Measurements from ENCODE around the gene BARX1. TPM values are rescaled to one million over a fixed set of nuclear protein-coding genes. Genes with fewer than 3 reads are reported as not detected.
A peak's percentile ranks its signal among the peaks of the same experiment; 100 is the strongest.

Gene BARX1
- total RNA-seq, 1 donor from 2014 or later = 11.8 TPM

GRCh38 chr9:93960221-93960970 is 5.2 kb upstream of the BARX1 start:
- no peaks in the 10 kb centered on the region for H3K36me3 Mint-ChIP-seq
- H3K27ac Mint-ChIP-seq = no peak overlapping the region
- peaks cover 14% of the 10 kb centered on the region for H3K4me1 Mint-ChIP-seq (ENCODE audit: unreplicated experiment)
- TF ChIP-seq CTCF (conservative IDR thresholded peaks at IDR 0.05) = no peak
- peaks cover 85% of the 10 kb centered on the region for H3K27me3 Mint-ChIP-seq
- no peak overlapping the region for H3K4me3 Mint-ChIP-seq
- no peaks in the 10 kb centered on the region for H3K9me3 Mint-ChIP-seq
- no peak for DNase-seq (ENCODE audit: extremely low spot score, unreplicated experiment)

- Mint-ChIP-seq H3K27ac (no peak overlapping the region), H3K4me3 (peak overlapping the region; percentile 74), H3K27me3 (peaks cover 82% of the 10 kb centered on the region), H3K4me1 (ENCODE audit: unreplicated experiment) (peaks cover 15% of the 10 kb centered on the region), H3K36me3 (no peaks in the 10 kb centered on the region), H3K9me3 (no peaks in the 10 kb centered on the region)
- TF ChIP-seq CTCF (conservative IDR thresholded peaks at IDR 0.05) = no peak
- DNase-seq (ENCODE audit: extremely low spot score, unreplicated experiment) = no peak
Measured at GRCh38 chr9:93959739-93960154, 4.6 kb upstream of the BARX1 start.

- Mint-ChIP-seq H3K9me3 (no peaks in the 10 kb centered on the region), H3K4me1 (ENCODE audit: unreplicated experiment) (peaks cover 15% of the 10 kb centered on the region), H3K36me3 (no peaks in the 10 kb centered on the region), H3K4me3 (peak overlapping the region; percentile 83), H3K27ac (no peak overlapping the region), H3K27me3 (peaks cover 78% of the 10 kb centered on the region)
- no peak for TF ChIP-seq CTCF (conservative IDR thresholded peaks at IDR 0.05)
- DNase-seq (ENCODE audit: extremely low spot score, unreplicated experiment) = no peak
Measured at GRCh38 chr9:93958819-93959682, 3.9 kb upstream of the BARX1 start.

GRCh38 chr9:93958121-93958818 is 3.1 kb upstream of the BARX1 start:
- no peak overlapping the region for H3K27ac Mint-ChIP-seq
- no peak for TF ChIP-seq CTCF (conservative IDR thresholded peaks at IDR 0.05)
- peaks cover 23% of the 10 kb centered on the region for H3K4me1 Mint-ChIP-seq (ENCODE audit: unreplicated experiment)
- H3K4me3 Mint-ChIP-seq = peak overlapping the region; percentile 83
- DNase-seq (ENCODE audit: extremely low spot score, unreplicated experiment) = no peak
- H3K9me3 Mint-ChIP-seq = no peaks in the 10 kb centered on the region
- H3K27me3 Mint-ChIP-seq = peaks cover 86% of the 10 kb centered on the region
- peaks cover 6% of the 10 kb centered on the region for H3K36me3 Mint-ChIP-seq

- TF ChIP-seq CTCF (conservative IDR thresholded peaks at IDR 0.05) = no peak
- peaks cover 83% of the 10 kb centered on the region for H3K27me3 Mint-ChIP-seq
- H3K4me1 Mint-ChIP-seq (ENCODE audit: unreplicated experiment) = peaks cover 18% of the 10 kb centered on the region
- H3K4me3 Mint-ChIP-seq = peak overlapping the region; percentile 91
- H3K27ac Mint-ChIP-seq = no peak overlapping the region
- no peak for DNase-seq (ENCODE audit: extremely low spot score, unreplicated experiment)
- peaks cover 6% of the 10 kb centered on the region for H3K36me3 Mint-ChIP-seq
- no peaks in the 10 kb centered on the region for H3K9me3 Mint-ChIP-seq
Measured at GRCh38 chr9:93955981-93956784, 1.0 kb upstream of the BARX1 start.
